ENCODE measurements around the gene PPP3CA. TPM values are rescaled to one million over a fixed set of nuclear protein-coding genes. Genes with fewer than 3 reads are reported as not detected.

The PPP3CA gene
- total and polyA plus RNA-seq, 2 of the 8 experiments (the other 6 are each of a cell fraction or from before 2014, with no cell fraction given): 7.9 to 35.0 TPM

GRCh38 chr4:101141230-101141629 is 206.1 kb downstream of the PPP3CA start (continued):
- TF ChIP-seq CBX8 (IDR thresholded peaks at IDR 0.05; ENCODE audit: borderline replicate concordance, low read depth, low read length) (no peak), SIRT6 (IDR thresholded peaks at IDR 0.05; ENCODE audit: low read length) (no peak)

Data from H1 (cell line).